Measurements from ENCODE around the gene IDI2. TPM values are rescaled to one million over a fixed set of nuclear protein-coding genes. Genes with fewer than 3 reads are reported as not detected.

Gene IDI2
- total and polyA plus RNA-seq, 2 of the 13 experiments (the other 11 are each of a cell fraction or from before 2014, with no cell fraction given), result not detected

GRCh38 chr10:995559-995926, 30.1 kb downstream of the IDI2 start:
- POLR2A ChIA-PET, result interaction anchor here (0.8 kb wide), 1 partner anchor 8 kb away, joined by 3 read pairs; no protein-coding TSS in a partner anchor
- DNase-seq (ENCODE audit: low spot score), result no peak

GRCh38 chr10:994836-995558, 30.7 kb downstream of the IDI2 start:
- FAIRE-seq (no peak), DNase-seq (ENCODE audit: low spot score) (no peak), ATAC-seq (no peak; the same call in 2 of the 3 replicates)
- Histone ChIP-seq H3K36me3 (replicated peaks in 1 of 2; ENCODE audit: control insufficient read depth in 1 of 2, insufficient read depth in 2 of 2, low read length in 2 of 2) (peaks cover 28 to 71% of the 10 kb centered on the region in 2 experiments), H3K79me2 (ENCODE audit: insufficient read depth, low read length) (peaks cover 31% of the 10 kb centered on the region), H3K9me3 (ENCODE audit: low read length) (no peaks in the 10 kb centered on the region), H2AFZ (ENCODE audit: low read length) (no peak overlapping the region), H4K20me1 (ENCODE audit: insufficient read depth, low read length) (peaks cover 7% of the 10 kb centered on the region), H3K4me1 (ENCODE audit: insufficient read depth, low read length) (peaks cover 13% of the 10 kb centered on the region), H3K9ac (ENCODE audit: insufficient read depth, low read depth, low read length) (no peak overlapping the region), H3K4me2 (ENCODE audit: low read depth, low read length) (no peak overlapping the region), H3K4me3 (replicated peaks in 1 of 3; ENCODE audit: insufficient read depth in 1 of 3, low read depth in 2 of 3, low read length in 3 of 3) (no peak overlapping the region), H3K27me3 (ENCODE audit: control insufficient read depth in 1 of 2, insufficient read depth in 2 of 2, low read length in 2 of 2) (no peaks in the 10 kb centered on the region), H3K27ac (ENCODE audit: extremely low read length, insufficient read depth, low read length) (no peak overlapping the region)
- ChIA-PET POLR2A (interaction anchor here (0.8 kb wide), 1 partner anchor 9 kb away, joined by 3 read pairs; no protein-coding TSS in a partner anchor), CTCF (ENCODE audit: low intra/inter-chr PET ratio, low total read pairs) (no interaction called here)
- WGBS (ENCODE audit: low lambda C conversion rate), result 98% methylated on average over 6 of the region's 6 CpGs
- TF ChIP-seq TFAP4 (IDR thresholded peaks at IDR 0.05; ENCODE audit: borderline replicate concordance, low read depth), result no peak
- TF ChIP-seq POLR2AphosphoS2 (IDR thresholded peaks at IDR 0.05; ENCODE audit: low read depth, low read length), result 0 out of 2 replicates have a peak, but pooled peaks have one; percentile 25
- in situ Hi-C loops (cut with HindIII; ENCODE audit: extremely low pct_ligation_motif_present, low pct_unique_long_range_greater_than_20kb), result no loop called here
- BruUV-seq (replicated peaks), result no TSS peak
- intact Hi-C loops (cut with micrococcal nuclease; ENCODE audit: unreplicated experiment), result no loop called here

More at GRCh38 chr10:995559-995926, 30.1 kb downstream of the IDI2 start:
- FAIRE-seq, result no peak
- Histone ChIP-seq H3K27ac (ENCODE audit: extremely low read length, insufficient read depth, low read length) (no peak overlapping the region), H3K4me3 (replicated peaks in 1 of 3; ENCODE audit: insufficient read depth in 1 of 3, low read depth in 2 of 3, low read length in 3 of 3) (no peak overlapping the region), H3K9me3 (ENCODE audit: low read length) (no peaks in the 10 kb centered on the region), H4K20me1 (ENCODE audit: insufficient read depth, low read length) (peaks cover 7% of the 10 kb centered on the region), H3K79me2 (ENCODE audit: insufficient read depth, low read length) (peaks cover 26% of the 10 kb centered on the region), H2AFZ (ENCODE audit: low read length) (no peak overlapping the region), H3K27me3 (ENCODE audit: control insufficient read depth in 1 of 2, insufficient read depth in 2 of 2, low read length in 2 of 2) (no peaks in the 10 kb centered on the region), H3K4me1 (ENCODE audit: insufficient read depth, low read length) (peaks cover 8% of the 10 kb centered on the region), H3K36me3 (replicated peaks in 1 of 2; ENCODE audit: control insufficient read depth in 1 of 2, insufficient read depth in 2 of 2, low read length in 2 of 2) (peaks cover 30 to 75% of the 10 kb centered on the region in 2 experiments), H3K9ac (ENCODE audit: insufficient read depth, low read depth, low read length) (no peak overlapping the region), H3K4me2 (ENCODE audit: low read depth, low read length) (no peak overlapping the region)
- 96% methylated on average over 7 of the region's 7 CpGs for WGBS (ENCODE audit: low lambda C conversion rate)
- intact Hi-C loops (cut with micrococcal nuclease; ENCODE audit: unreplicated experiment) (no loop called here), in situ Hi-C loops (cut with HindIII; ENCODE audit: extremely low pct_ligation_motif_present, low pct_unique_long_range_greater_than_20kb) (no loop called here)
- CTCF ChIA-PET (ENCODE audit: low intra/inter-chr PET ratio, low total read pairs), result no interaction called here
- peak; percentile 27; the same call in 2 of the 3 replicates for ATAC-seq
- no peak for TF ChIP-seq DR1 (CRISPR knock-in tag; IDR thresholded peaks at IDR 0.05)
- TF ChIP-seq AGO2 (optimal IDR thresholded peaks at IDR 0.05; ENCODE audit: low read depth, low read length), result peak; percentile 49
- no peak for TF ChIP-seq ZNF280B (CRISPR knock-in tag; IDR thresholded peaks at IDR 0.05; ENCODE audit: borderline replicate concordance)
- BruUV-seq (replicated peaks), result no TSS peak
